ENCODE measurements around the gene C9orf40. TPM values are rescaled to one million over a fixed set of nuclear protein-coding genes. Genes with fewer than 3 reads are reported as not detected.

Gene C9orf40
- total RNA-seq, 1 donor from 2014 or later: 15.2 TPM

DNA sequence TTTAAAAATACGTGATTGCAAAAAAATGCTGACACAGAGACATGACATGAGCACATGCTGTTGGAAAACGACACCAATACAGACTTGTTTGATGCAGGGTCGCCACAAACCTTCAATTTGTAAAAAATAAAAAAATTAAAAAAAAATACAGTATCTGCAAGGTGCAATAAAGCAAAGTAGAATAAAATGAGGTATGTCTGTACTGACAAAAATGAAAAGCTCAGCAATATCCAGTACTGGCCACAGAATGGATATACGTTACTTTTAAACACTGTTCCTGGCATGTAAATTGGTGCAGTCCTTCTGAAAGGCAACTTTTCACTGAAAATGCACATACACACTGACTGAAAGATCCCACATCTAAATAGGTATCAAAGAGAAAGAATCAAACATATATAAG is 27.1 kb upstream of the C9orf40 start:
- TF ChIP-seq, protein P1, sequence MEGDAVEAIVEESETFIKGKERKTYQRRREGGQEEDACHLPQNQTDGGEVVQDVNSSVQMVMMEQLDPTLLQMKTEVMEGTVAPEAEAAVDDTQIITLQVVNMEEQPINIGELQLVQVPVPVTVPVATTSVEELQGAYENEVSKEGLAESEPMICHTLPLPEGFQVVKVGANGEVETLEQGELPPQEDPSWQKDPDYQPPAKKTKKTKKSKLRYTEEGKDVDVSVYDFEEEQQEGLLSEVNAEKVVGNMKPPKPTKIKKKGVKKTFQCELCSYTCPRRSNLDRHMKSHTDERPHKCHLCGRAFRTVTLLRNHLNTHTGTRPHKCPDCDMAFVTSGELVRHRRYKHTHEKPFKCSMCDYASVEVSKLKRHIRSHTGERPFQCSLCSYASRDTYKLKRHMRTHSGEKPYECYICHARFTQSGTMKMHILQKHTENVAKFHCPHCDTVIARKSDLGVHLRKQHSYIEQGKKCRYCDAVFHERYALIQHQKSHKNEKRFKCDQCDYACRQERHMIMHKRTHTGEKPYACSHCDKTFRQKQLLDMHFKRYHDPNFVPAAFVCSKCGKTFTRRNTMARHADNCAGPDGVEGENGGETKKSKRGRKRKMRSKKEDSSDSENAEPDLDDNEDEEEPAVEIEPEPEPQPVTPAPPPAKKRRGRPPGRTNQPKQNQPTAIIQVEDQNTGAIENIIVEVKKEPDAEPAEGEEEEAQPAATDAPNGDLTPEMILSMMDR (IDR thresholded peaks at IDR 0.05): no peak
- Histone ChIP-seq H3K36me3 (peaks cover 0 to 7% of the 10 kb centered on the region in 2 donors), H3K4me1 (no peaks in the 10 kb centered on the region), H3K27ac (no peak overlapping the region), H3K9me3 (peaks cover 0 to 8% of the 10 kb centered on the region in 2 donors), H3K4me3 (no peak overlapping the region), H3K27me3 (no peaks in the 10 kb centered on the region)
- no peak for DNase-seq (ENCODE audit: low spot score in 2 of 2)
- intact Hi-C loops (cut with DNase I): no loop called here

DNA sequence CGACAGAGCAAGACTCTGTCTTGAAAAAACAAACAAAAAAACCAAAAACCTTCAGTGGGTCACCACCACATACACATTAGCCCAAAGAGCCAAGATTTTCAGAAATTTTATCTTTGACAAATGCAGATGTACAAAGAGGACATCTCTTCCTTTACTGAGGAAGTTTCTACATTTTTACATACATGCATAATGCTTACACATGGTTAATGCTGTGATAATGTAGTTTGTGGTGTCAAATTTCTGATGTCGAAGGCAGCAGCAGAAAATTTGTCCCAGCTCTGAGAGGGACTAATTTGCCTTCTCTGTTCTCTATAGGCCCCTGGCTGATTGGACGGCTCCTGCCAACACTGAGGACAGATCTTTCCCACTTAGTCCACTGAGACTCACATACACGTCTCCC is 24.6 kb upstream of the C9orf40 start:
- TF ChIP-seq, protein P1 (IDR thresholded peaks at IDR 0.05): no peak
- Histone ChIP-seq H3K36me3 (no peaks in the 10 kb centered on the region), H3K9me3 (peaks cover 0 to 8% of the 10 kb centered on the region in 2 donors), H3K4me3 (no peak overlapping the region), H3K4me1 (no peaks in the 10 kb centered on the region), H3K27ac (no peak overlapping the region), H3K27me3 (no peaks in the 10 kb centered on the region)
- no peak for DNase-seq (ENCODE audit: low spot score in 2 of 2)
- intact Hi-C loops (cut with DNase I): no loop called here

DNA sequence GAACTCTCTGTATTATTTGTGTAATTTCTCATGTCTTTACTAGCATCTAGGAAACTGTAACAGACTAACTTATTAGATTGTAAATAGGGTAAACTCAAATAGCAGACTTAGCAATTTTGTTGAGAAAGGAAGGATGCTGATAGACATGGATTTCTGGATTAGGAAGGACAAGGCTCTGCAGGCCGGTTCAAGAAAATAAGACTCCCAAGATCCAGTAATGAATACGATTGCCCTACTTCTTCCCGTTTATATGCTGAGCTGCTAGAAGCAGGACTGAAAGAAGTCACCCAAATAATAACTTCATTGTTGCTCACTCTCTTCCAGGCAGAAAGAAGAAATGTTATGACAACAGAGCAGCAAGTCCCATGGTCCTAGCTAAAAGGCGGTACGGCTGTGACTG is 22.8 kb upstream of the C9orf40 start:
- no peak overlapping the region for H3K27ac ChIP-seq
- TF ChIP-seq, protein P1 (IDR thresholded peaks at IDR 0.05): no peak
- H3K9me3 ChIP-seq: peaks cover 0 to 8% of the 10 kb centered on the region in 2 donors
- H3K36me3 ChIP-seq: no peaks in the 10 kb centered on the region
- DNase-seq (ENCODE audit: low spot score in 2 of 2): no peak
- no peaks in the 10 kb centered on the region for H3K4me1 ChIP-seq
- H3K27me3 ChIP-seq: no peaks in the 10 kb centered on the region
- no peak overlapping the region for H3K4me3 ChIP-seq
- intact Hi-C loops (cut with DNase I): no loop called here

DNA sequence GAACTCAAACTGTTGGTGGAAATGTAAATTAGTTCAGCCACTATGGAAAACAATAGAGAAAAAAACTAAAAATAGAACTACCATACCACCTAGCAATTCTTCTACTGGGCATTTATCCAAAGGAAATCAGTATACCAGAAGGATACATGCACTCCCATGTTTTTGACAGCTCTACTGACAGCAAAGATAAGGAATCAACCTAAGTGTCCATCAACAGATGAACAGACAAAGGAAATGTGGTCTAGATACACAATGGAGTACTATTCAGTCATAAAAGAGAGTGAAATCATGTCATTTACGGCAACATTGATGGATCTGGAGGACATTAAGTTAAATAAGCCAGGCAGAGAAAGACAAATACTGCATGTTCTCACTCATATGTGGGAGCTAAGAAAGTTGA is 21.8 kb upstream of the C9orf40 start:
- Histone ChIP-seq H3K27ac (no peak overlapping the region), H3K36me3 (no peaks in the 10 kb centered on the region), H3K27me3 (no peaks in the 10 kb centered on the region), H3K4me1 (no peaks in the 10 kb centered on the region), H3K4me3 (no peak overlapping the region), H3K9me3 (peaks cover 0 to 8% of the 10 kb centered on the region in 2 donors)
- TF ChIP-seq, protein P1 (IDR thresholded peaks at IDR 0.05): no peak
- intact Hi-C loops (cut with DNase I): no loop called here
- no peak for DNase-seq (ENCODE audit: low spot score in 2 of 2)

DNA sequence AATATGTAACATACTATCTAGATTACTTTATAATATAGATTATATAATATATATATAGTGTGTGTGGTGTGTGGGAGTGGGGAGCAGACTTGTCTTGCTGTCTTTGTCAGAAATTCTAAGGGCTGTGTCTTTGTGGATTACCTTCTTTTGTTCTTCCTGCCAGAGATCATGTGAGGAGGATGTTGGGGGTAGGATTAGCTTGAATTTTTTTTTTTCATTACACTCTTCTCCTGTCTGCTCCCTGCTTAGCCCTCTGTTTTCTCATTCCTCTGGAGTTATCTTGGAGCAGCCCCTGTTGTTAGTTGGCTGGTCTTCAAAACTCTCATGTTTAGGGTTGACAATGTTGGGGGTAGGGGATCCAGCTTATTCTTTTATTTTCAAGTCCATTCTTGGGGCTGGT is 21.0 kb upstream of the C9orf40 start:
- Histone ChIP-seq H3K9me3 (peaks cover 0 to 8% of the 10 kb centered on the region in 2 donors), H3K36me3 (no peaks in the 10 kb centered on the region), H3K4me1 (no peaks in the 10 kb centered on the region), H3K27me3 (no peaks in the 10 kb centered on the region), H3K27ac (no peak overlapping the region), H3K4me3 (no peak overlapping the region)
- intact Hi-C loops (cut with DNase I): no loop called here
- TF ChIP-seq, protein P1 (IDR thresholded peaks at IDR 0.05): no peak
- DNase-seq (ENCODE audit: low spot score in 2 of 2): no peak

DNA sequence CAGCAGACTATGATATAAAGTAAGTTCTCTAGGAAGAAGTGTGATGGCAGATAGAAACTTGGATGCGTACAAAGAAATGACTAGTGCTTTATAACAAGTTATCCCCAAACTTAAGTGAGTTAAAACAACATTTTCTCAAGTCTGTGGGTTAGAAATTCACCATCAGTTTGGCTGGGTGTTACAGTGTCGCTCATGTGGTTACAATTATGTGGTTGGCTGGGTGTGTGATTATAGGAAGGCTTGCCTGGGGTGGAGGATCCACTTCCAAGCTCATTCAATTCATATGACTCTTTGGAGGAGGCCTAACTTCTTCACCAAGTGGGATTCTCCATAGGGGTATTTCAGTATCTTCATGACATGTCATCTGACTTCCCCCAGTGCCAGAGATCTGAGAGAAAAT is 10.3 kb upstream of the C9orf40 start:
- intact Hi-C loops (cut with DNase I): no loop called here
- TF ChIP-seq, protein P1 (IDR thresholded peaks at IDR 0.05): no peak
- no peak for DNase-seq (ENCODE audit: low spot score in 2 of 2)

More for the DNA sequence above, 10.3 kb upstream of the C9orf40 start:
- H3K4me3 ChIP-seq: no peak overlapping the region
- no peaks in the 10 kb centered on the region for H3K9me3 ChIP-seq
- H3K27ac ChIP-seq: no peak overlapping the region
- no peaks in the 10 kb centered on the region for H3K36me3 ChIP-seq
- H3K27me3 ChIP-seq: no peaks in the 10 kb centered on the region
- no peaks in the 10 kb centered on the region for H3K4me1 ChIP-seq

Data from ascending aorta (tissue), 2 donors.